GM19463 (cell line): ENCODE results near the gene FCRLA.
A peak's percentile ranks its signal among the peaks of the same experiment; 100 is the strongest.

ENCODE experiments used
- ATAC-seq: cut with Tn5 transposase; IDR thresholded peaks from one replicate; pipeline ENCODE4 v1.9.1; 2021; ENCODE audit warnings: mild to moderate bottlenecking, moderate library complexity; ENCODE audit not compliant: unreplicated experiment

FCRLA gene

GRCh38 chr1:161730050-161730564, 23.1 kb downstream of the FCRLA start:
- no peak for ATAC-seq

- ATAC-seq = no peak
Observed at GRCh38 chr1:161731241-161731640, 24.2 kb downstream of the FCRLA start.

DNA sequence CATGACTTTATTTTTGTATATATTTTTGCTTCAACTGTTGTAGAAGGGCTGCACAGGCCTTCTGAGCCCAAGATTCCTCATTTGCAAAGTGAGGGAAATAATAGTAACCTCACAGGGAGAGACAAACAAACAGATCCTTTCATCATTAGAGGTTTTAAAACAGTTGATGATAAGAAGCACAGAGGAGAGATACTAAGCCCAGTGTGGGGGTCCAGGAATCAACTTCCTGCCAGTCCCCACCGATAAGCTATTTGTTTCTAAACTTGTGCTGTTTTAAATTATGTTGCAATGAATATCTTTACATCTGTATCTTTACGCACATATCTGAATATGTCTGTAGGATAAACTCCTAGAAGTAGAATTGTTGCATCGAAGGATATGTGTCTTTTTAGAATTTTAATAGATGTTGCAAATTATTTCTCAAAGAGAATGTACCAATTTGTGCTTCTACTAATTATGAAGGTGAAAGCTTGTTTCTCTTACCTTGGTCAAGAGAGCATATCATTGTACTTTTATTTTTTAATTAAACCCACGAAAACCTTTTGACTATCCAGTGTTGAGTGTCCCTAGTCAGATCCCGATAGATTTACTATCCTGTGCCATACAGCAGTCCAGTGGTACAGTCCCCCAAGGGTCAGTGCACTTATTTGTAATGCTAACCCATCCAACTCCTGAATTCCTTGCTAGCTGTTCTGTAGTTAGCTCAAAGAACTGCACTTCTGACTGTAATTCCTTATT, 25.1 kb downstream of the FCRLA start:
- ATAC-seq = no peak

DNA sequence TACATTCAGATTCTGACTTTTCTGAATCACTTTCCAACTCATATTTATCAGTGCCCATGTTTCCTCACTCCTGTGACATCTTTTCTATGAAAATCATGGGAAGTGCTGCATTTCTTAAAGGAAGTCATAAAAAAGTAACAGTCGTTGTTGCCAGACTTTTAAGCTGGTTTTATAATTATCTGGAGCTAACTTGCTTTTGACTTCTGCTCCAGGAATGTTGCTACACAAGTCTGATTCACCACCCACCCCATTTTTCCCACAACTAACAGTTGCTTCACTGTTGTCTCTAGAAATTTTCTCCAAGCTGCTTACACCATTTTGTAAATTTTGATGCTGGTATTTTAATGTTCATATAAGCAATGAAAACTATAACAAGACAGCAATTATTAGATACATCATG, 26.5 kb downstream of the FCRLA start:
- no peak for ATAC-seq

DNA sequence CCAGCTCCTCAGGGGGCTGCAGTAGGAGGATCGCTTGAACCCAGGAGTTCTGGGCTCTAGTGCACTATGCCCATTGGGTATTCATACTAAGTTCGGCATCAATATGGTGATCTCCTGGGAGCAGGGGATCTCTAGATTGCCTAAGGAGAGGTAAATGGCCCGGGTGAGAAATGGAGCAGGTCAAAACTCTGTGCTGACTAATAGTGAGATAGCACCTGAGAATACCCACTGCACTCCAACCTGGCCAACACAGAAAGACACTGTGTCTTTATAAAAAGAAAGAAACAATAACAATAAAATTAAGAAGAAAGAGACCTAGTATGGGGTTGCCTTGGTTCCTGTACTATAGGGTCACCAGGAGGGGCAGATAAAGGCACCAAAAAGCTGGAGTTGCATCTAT, 28.8 kb downstream of the FCRLA start:
- no peak for ATAC-seq

- no peak for ATAC-seq
Observed at GRCh38 chr1:161736335-161736969, 29.4 kb downstream of the FCRLA start.

DNA sequence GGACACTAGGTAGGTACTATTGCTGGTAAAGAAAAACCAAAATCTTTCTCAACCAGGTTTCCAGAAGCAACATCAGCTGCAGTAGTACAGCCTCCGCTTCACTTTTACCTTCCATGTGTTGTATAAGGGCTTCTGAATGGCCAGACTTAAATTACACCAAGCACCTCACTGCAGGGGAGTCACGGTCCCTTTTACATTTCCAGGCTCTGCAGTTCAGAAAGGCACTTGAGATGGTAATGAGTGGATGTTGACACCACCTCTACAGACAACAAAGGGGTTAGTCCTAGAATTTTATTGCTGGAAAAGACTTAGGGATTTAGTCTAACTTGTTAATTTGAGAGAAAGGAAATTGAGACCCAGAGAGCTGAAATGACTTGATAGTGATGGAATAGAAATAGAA, 30.6 kb downstream of the FCRLA start:
- ATAC-seq = no peak

DNA sequence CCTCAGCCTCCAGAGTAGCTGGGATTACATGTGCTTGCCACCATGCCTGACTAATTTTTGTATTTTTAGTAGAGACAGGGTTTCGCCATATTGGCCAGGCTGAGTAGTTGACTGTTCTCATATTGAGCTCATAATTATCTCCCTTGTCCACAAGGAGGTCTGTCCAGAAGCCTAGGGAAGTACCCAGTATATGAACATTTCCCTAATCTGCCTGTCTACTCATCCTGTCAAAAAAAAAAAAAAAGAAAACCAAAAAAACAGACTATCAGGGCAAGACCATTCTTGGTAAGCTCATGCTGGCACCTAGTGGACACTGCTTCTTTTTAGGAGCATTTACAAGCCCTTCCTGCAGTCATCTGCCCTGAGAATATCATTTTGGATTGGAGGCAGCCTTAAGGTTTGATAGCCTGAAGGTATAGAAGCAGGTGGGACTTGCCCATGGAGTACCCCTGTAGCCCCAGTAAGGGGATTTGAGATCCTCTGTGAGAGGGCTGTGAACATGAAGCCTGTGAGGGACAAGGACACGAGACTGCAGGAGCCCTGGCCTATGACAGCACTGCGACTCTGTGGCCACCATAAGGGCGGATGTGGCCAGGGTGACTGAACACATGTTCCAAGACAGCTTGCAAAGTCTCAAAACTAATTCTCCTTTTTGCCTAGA, 31.7 kb downstream of the FCRLA start:
- ATAC-seq = peak; percentile 70

GRCh38 chr1:161739865-161740566, 33.0 kb downstream of the FCRLA start:
- no peak for ATAC-seq

DNA sequence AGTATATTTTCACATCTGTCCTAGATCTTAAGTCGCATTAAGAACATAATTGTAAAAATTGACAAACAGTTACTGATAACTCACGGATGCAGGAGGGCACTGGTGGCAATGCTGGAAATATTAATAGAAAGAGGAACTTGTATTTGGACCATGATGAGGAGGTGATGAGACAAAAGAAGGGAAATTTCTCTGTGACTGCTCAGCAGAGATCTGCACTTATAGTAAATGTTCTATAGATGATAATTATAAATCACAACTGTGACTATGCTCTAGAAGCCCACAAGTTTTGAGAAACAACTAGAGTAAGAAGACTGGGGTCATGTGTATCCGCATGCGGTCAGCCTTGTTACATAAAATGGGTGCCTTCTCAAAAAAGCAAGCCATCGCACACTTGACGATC, 33.9 kb downstream of the FCRLA start:
- ATAC-seq = no peak

GRCh38 chr1:161743231-161743630, 36.2 kb downstream of the FCRLA start:
- ATAC-seq = no peak

GRCh38 chr1:161747801-161748200, 40.8 kb downstream of the FCRLA start:
- no peak for ATAC-seq

DNA sequence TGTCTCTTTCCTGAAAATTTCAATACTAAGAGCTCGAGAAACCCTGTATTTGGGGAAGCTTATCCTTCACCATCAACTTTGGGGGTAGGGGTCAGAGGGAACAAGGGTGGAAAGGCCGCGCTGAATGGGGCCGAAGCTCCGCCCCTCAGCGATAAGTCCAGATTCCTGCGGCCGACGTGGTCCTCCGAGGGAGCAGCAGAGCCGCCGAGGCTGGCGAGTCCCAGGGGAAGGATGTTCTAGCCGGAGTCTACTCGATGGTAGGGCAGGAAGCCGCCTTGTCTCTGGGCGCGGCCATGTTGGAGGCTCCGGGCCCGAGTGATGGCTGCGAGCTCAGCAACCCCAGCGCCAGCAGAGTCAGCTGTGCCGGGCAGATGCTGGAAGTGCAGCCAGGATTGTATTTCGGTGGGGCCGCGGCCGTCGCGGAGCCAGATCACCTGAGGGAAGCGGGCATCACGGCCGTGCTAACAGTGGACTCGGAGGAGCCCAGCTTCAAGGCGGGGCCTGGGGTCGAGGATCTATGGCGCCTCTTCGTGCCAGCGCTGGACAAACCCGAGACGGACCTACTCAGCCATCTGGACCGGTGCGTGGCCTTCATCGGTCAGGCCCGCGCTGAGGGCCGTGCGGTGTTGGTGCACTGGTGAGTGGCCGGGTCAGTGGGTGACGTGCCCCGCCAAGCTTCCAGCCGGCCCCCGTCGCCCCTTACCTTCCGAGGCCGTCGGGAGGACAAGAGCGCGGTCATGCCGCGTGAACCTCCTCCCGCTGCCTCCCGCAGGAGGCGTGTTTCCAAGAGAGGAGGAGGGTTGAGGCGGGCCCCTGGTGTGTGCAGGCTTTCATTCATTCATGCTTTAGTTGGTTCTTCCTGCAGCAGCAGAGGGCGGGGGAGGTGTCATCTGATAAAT, 42.7 kb downstream of the FCRLA start, which contains the start of gene DUSP12:
DUSP12 (plus strand) TSS at position 278 of the 899 bp plus-strand sequence; CDS start at position 294, 16 bp downstream.
- ATAC-seq = peak; percentile 97

GRCh38 chr1:161763522-161764098, 56.6 kb downstream of the FCRLA start:
- no peak for ATAC-seq
